D721Med (cell line): ENCODE results near the gene LUC7L2.

Source experiments
- DNase-seq: peaks from one replicate; pipeline ENCODE4 v3.0.0; 2011; ENCODE audit warnings: low spot score; ENCODE audit not compliant: insufficient read length
- FAIRE-seq: peaks from 2 replicates; lab custom pipeline; 2011; peaks lifted over from hg19 to GRCh38; lab: Jason Lieb, UNC
- TF ChIP-seq, protein P1 (sequence below): IDR thresholded peaks from 2 replicates; pipeline ENCODE4 v1.5.1; 2012; ENCODE audit warnings: mild to moderate bottlenecking, control low read depth; ENCODE audit not compliant: insufficient read depth; ENCODE audit errors: missing control alignments

LUC7L2 gene

DNA sequence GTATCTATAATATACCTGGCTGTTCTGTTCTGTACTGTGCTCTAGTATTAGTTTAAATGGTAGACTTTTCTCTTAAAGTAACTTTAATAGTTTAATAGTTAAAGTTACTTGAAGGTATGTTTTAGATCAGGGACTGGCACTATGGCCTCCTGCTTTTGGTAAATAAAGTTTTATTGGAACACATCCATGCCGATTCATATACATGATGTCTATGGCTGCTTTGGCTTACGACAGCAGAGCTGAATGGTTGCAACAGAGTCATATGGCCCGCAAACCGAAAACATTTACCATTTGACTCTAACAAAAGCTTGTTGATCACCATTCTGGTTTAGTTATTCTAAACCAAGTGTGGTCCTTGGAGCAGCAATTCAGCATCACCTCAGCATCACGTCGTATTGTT is 6.7 kb downstream of the LUC7L2 start:
- no peak for FAIRE-seq
- DNase-seq, result no peak
- TF ChIP-seq, protein P1, sequence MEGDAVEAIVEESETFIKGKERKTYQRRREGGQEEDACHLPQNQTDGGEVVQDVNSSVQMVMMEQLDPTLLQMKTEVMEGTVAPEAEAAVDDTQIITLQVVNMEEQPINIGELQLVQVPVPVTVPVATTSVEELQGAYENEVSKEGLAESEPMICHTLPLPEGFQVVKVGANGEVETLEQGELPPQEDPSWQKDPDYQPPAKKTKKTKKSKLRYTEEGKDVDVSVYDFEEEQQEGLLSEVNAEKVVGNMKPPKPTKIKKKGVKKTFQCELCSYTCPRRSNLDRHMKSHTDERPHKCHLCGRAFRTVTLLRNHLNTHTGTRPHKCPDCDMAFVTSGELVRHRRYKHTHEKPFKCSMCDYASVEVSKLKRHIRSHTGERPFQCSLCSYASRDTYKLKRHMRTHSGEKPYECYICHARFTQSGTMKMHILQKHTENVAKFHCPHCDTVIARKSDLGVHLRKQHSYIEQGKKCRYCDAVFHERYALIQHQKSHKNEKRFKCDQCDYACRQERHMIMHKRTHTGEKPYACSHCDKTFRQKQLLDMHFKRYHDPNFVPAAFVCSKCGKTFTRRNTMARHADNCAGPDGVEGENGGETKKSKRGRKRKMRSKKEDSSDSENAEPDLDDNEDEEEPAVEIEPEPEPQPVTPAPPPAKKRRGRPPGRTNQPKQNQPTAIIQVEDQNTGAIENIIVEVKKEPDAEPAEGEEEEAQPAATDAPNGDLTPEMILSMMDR, result no peak

DNA sequence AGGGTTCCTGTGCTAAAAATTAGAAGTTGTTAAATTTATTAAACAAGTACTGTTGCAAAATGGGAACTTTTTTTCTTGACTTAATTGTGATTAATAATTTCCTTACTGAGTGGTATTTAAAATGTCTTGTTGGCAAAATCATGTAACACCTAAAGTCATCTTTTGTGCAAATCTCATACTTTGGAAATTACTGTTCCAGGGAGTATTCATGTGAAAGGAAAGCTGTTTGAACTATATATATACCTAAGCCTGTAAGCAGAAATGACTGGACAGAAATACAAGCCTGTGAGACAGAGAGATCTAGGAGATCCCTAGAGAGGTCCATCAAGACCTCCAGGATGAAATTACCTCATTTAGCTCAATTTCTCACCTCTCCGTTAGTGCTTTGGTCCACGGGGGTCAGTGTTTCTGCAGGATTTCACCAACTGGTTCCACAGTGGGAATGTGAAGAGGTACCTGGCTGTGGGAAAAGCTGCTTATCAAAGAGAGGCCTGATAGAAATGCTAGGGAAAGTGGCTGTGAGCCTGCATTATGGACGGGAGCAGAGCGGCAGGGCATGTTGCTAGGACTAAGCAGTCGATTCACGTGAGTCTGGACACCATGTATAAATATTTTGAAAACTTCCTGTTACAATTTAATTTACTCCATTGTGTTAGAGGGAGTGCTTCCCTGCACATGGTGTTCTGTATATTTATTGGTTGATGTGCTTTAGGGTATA is 7.9 kb downstream of the LUC7L2 start:
- no peak for DNase-seq
- no peak for FAIRE-seq

DNA sequence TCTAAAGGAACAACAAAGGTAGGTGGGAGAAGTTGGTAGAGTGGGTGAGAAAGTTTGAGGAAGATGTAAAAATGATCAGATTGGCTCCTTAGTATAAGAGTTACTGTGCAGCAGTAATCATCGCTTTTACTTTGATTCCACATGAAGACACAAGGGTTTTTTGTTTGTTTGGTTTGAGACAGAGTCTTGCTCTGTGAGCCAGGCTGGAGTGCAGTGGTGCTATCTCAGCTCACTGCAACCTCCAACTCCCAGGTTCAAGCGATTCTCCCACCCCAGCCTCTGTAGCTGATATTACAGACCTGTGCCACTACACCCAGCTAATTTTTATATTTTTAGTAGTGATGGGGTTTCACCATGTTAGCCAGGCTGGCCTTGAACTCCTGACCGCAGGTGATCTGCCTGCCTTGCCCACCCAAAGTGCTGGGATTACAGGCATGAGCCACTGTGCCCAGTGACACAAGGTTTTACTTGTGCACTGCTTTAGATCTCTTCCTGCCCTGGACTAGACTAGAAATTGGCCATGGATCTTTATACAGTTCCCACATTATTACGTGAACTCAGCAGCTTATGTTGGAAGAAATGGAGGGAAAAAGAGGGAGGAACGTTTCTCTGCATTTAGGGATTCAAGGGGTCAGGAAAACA is 10.7 kb downstream of the LUC7L2 start:
- TF ChIP-seq, protein P1, result no peak
- FAIRE-seq, result no peak
- no peak for DNase-seq

More for the DNA sequence above, 7.9 kb downstream of the LUC7L2 start:
- TF ChIP-seq, protein P1, result no peak

DNA sequence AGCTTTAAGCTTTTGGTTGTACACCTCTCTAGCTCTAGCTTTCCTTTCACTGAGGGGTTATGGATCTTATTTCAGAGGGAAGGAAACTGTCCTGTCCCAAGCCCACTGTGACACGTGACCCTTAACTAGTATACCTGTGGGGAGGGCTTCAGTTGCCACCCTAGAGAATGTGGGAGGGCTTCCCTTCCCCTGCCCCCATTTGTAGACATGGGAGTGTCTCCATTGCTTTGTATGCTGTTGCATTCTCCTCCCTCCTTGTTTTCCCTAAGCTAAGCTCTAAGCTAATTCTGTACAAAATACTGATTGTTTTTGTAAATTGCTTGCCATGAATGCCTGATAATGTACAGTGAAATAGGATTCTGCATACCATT is 11.2 kb downstream of the LUC7L2 start:
- DNase-seq, result no peak
- FAIRE-seq, result no peak
- TF ChIP-seq, protein P1, result no peak

DNA sequence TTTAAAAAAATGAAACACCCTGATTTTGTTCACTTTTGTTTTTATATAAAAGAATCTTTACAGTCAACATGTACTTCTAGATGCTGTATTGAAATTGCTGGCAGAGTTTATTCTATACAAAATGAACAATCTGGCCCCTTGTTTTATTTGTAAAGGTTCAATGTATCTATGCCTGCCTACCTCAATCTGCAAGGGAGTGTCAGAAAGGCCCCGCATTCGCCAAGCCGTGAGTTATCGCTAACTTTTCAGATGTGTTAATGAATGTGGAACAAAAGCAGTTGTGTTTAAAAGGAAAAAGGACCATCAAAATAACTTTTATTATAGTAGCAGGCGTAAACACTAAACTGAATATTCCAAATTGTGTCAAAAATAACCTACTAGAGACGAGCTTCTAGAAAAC is 14.6 kb downstream of the LUC7L2 start:
- TF ChIP-seq, protein P1, result no peak
- DNase-seq, result no peak
- FAIRE-seq, result no peak

DNA sequence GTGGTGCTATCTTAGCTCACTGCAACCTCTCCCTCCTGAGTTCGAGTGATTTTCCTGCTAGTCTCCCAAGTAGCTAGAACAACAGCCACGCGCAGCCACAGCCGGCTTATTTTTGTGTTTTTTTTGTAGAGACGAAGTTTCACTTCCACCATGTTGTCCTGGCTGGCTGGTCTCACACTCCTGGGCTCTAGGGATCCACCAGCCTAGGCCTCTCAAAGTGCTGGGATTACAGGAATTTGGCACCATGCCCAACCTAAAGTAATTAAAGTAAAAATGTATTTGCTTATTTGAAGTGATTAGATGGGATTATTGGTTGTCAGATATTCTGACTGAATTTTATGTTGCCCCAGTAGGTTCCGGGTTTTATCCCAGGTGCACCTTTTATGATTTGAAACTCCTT is 22.7 kb downstream of the LUC7L2 start:
- FAIRE-seq (no peak), DNase-seq (no peak)
- TF ChIP-seq, protein P1, result no peak

DNA sequence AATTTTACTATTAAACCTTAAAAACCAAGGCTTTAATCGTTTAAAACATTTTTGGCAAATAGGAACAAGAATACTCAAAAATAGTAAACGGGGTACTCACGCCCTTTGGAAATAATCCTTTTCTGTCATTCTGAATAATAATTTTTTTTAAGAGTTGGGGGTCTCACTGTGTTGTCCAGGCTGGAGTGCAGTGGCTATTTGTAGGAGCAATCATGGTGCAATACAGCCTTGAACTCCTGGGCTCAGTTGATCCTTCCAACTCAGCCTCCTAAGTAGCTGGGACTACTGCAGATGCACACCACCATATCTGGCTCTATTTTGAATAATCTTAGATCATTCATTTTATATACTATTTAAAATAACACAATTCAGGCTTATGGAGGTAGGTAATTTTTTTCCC is 24.9 kb downstream of the LUC7L2 start:
- TF ChIP-seq, protein P1, result no peak
- DNase-seq (no peak), FAIRE-seq (no peak)
